H4 (cell line): ENCODE results near the gene SRPK1. TPM values are rescaled to one million over a fixed set of nuclear protein-coding genes. Genes with fewer than 3 reads are reported as not detected.

Source experiments
- DNase-seq: peaks from one replicate; pipeline ENCODE4 v3.0.0-alpha.2; 2015; ENCODE audit warnings: low spot score
- total RNA-seq: library from RNA; depleted of rRNA; stranded (reverse); fragments of >200 nt; shearing (Covaris generic); gene quantifications from 2 replicates; pipeline ENCODE4 v1.2.3, GENCODE V29; 2014

Gene SRPK1
- total RNA-seq, 1 experiment from 2014 or later = 61.0 TPM

DNA sequence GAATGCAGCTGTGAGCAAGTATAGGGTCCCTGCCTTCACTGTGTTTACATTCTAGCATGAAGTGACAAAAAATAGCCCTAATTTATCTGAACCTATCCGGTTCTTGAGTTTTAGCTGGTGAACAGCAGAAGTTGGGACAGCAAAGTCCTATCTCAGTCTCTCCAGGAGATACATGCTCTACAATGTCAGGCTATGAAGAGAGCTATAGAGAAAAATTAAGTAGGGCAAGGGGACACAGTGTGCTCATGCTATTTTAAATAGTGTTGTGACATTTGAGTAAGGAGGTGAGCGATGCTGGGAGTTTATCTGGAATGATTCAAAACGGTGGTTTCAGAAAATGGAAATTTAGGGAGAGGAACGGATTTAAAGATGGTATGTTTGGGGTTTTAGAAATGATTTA, 20.4 kb downstream of the SRPK1 start:
- DNase-seq = no peak

DNA sequence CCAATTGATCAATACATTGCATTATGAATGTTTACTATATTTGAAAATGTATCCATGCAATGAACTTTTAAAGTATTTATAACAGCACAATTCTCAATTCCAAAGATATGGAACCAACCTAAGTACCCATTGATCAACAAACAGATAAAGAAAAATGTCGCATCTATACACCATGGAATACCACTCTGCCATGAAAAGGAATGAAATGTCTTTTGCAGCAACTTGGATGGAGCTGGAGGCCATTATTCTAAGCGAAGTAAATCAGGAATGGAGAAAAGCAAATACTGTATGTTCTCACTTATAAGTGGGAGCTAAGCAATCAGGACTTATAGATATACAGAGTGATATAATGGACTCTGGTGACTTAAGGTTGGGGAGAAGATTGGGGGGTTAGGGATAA, 22.9 kb downstream of the SRPK1 start:
- DNase-seq = no peak

DNA sequence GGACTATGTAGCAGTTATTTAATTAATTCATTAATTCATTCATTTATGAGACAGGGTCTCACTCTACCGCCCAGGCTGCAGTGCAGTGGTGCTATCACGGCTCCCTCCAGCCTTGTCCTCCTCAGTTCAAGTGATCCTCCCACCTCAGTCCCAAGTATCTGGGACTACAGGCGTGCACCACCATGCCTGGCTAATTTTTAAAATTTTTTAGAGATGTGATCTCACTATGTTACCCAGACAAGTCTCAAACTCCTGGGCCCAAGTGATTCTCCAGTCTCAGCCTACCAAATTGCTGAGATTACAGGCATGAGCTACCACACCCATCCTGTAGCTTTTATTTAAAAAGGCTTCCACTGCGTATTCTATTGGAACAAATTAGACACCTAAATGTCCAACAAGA, 23.4 kb downstream of the SRPK1 start:
- DNase-seq = no peak

DNA sequence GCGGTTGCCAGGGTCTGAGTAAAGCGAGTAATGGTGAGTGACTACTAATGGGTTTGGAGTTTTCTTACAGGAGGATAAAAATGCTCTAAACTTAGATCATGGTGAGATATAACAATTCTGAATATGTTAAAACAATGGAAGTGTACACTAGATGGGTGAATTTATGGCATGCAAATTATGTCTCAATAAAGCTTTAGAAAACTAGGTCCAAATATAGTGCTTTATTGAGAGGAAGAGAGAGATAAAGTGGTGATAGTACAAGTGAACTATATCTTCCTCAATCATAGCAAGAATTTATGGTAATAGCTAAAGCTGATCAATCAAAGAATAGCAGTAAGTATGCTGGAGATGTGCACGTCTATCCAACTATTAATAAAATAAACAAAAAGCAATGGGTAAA, 23.9 kb downstream of the SRPK1 start:
- no peak for DNase-seq

DNA sequence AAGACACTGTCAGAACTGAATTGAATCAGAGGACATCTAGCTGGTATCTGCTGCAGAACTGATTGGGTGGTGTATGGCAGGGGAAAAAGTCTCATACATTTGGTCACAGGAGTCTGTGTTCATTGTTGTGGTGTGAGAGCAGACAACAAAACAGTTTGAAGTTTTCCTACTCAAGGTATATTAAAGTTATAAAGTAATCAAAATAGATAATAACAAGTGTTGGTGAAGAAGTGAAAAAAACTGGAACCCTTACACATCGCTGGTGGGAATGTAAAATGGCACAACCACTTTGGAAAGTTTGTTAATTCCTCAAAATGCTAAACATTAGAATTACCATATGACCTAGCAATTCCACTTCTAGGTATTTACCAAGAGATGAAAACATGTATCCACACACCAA, 24.7 kb downstream of the SRPK1 start:
- DNase-seq = no peak

DNA sequence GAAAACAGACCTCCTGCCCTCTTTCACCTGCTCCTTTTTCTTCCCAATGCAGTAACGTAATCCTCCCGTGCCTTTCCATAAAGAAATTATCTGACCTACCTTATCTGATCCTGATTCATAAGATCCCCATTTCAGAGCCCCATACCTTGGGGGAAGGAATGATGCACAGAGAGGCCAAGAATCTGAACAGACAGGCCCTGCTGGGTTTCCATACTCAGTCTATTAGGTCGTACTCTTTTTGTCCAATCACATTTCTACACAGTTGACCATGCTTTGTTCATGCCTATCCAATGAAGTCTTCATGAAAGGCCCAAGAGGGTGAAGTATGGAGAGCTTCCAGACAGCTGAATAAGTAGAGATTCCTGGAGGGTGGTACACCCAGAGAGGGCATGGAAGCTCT, 25.3 kb downstream of the SRPK1 start:
- no peak for DNase-seq

DNA sequence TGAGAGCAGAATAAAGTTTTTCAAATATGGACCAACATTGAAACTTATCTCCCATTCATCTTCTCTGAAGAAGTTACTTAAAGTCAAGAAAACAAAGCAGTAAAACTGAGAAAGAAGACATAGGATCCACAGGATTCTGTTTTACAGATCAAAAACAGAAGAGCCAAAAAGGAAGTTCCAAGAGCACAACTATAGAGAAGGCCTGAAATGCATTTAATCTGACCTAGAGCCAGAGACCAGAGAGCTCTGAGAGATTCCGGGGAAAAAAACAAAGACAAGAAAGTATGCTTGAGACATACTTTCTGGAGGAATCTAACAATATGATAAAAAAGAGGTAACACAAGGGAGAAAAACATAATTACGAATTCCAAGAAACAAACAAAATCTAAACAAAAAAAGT, 26.1 kb downstream of the SRPK1 start:
- DNase-seq = no peak

DNA sequence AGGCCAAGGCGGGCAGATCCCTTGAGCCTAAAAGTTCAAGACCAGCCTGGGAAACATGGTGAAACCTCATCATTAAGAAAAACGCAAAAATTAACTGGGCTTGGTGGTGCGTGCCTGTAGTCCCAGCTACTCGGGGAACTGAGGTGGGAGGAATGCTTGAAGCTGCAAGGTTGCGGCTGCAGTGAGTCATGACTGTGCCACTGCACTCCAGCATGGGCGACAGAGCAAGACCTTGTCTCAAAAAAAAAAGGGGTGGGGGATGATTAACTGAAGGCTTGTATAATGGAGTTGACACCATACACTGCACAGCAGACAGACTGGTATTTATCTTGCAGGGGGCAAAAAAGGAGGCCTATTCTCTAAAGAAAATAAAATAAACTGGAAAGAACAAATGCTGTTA, 27.7 kb downstream of the SRPK1 start:
- DNase-seq = no peak

DNA sequence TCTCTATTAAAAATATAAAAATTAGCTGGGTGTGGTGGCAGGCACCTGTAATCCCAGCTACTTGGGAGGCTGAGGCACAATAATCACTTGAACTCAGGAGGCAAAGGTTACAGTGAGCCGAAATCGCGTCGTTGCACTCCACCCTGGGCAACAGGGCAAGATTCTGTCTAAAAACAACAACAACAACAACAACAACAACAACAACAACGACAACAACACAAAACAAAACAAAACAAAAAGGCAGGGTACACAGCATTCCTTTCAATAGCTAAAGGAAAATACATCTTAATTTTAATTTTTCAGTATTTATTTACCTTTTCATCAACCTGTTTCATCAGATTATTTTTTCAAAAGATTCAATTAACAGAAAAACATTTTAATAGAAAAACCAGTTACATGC, 28.4 kb downstream of the SRPK1 start:
- no peak for DNase-seq

DNA sequence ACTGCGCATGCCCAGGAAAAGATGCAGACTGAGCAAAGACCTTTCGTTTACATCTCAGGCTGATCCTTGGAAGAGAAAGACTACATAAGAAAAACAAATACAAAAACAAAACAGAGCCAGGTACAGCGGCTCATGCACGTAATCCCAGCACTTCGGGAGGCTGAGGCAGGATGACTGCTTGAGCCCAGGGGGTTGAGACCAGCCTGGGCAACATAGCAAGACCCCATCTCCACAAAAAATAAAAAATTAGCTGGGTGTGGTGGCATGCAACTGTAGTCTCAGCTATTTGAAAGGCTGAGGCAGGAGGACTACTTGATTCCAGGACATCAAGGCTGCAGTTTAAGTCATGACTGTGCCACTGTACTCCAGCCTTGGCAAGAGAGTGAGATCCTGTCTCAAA, 41.7 kb downstream of the SRPK1 start:
- no peak for DNase-seq

DNA sequence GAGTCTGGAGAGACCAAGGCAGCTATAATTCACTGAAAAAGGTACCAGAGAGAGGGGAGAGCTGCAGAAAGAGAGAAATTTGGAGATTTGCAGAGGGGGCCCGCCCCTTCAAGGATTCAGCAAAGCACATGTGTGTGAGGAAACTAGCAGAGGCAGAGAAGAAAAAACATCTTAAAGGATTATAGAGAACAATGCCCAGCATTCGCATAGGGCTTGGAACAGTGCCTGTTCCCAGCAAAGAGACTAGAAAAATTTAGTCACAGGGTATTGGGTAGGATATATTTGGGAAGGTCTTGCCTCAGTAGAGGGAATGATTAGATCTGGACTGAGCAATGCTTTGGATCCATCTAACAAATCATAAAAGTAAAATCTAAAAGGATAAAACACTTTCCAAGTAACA, 44.0 kb downstream of the SRPK1 start:
- no peak for DNase-seq

DNA sequence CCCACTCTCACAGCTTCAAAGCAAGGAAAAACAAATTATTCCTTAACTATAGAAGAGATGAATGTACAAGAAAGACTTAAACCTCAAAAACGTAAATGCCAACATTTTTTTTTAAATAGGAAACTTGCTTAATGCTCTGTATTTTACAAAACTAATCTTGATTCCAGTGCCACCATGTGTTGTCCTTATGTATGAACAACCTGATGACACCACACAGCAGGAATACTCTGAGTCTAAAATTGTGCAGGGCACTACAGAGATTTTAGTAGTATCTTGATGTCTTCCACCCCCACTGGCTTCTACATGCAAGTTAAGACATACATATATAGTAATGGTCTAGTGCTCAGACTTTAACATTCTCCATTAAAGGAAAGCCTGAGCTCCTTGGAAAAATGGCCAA, 46.2 kb downstream of the SRPK1 start:
- DNase-seq = no peak

DNA sequence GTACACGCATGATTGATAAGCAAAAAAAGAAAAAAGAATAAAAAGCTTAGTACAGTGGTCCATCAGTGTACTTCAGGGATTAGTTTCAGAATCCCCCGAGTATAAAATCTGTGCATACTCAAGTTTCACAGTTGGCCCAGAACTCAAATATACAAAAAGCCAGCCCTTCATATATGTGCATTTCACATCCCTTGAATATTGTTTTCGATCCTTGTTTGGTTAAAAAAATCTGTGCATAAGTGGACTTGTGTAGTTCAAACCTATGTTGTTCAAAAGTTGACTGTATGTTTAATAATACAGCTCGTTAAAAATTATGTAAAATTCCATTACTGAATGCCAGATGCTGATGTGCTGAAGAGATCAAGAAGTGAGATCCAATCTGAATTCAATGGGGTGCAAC, 61.5 kb downstream of the SRPK1 start:
- DNase-seq = no peak

DNA sequence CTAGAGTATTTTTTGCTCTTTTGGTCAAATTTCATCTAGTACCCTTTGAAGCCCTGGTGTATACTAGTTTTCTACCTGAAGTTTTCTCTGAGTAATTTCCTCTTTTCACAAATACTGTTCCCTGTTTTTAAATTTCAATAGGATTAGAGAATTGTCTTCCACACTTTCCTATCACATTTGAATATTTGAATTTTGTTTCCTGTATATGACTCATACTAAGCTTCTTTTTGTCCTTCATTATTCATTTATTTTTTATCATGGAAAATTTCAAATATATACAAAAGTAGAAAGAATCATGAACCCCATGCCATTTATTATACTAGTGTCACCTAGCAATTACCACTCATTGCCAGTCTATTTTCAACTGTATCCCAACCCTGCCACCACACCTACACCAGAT, 63.0 kb downstream of the SRPK1 start:
- DNase-seq = no peak

DNA sequence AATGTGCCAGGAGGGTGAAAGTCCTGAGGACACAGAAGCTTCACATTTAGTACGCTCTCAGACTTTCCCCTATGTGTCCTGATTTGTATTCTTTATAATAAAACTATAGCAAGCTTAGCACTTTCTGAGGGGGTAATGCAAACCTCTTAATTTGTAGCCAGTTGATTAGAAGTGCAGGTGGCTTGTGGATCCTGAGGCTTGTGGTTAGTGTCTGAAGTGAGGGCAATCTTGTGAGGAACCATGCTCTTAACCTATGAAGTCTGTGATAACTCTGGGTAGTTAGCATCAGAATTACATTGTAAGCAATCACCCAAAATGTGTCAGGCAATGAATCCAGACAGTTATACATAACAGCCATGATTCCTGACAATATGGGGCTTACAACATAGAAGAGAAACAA, 64.6 kb downstream of the SRPK1 start:
- no peak for DNase-seq

DNA sequence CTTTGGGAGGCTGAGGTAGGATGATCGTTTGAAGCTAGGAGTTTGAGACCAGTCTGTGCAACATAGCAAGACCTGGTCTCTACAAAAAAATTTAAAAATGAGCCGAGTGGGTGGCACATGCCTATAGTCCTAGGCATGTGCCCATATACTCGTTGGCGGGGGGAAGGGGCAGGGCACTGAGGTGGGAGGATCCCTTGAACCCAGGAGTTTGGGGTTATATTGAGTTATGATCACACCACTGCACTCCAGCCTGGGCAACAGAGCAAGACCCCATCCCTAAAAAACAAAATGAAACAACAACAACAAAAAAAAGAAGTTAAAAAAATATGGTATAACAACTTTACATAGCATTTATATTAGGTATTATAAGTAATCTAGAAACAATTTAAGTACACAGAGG, 67.9 kb downstream of the SRPK1 start:
- DNase-seq = no peak

DNA sequence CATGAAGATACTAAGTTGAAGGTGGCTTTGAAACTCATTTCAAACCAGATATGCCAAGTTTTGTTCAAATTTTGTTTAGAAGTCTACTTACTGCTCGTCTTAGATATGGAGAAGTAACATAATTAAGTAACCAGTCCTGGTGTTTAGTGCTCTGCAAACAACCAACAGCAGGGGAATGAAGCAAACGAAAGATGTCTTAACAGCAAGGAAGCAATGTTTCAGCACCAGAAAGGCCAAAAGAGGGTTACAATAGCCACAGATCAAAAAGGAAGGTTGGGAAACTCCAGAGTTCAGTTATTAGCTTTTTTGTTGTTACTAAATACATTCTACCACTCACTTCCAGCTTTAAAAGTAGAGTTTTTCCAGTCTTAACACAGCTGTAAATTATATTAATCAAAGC, 70.7 kb downstream of the SRPK1 start:
- no peak for DNase-seq

DNA sequence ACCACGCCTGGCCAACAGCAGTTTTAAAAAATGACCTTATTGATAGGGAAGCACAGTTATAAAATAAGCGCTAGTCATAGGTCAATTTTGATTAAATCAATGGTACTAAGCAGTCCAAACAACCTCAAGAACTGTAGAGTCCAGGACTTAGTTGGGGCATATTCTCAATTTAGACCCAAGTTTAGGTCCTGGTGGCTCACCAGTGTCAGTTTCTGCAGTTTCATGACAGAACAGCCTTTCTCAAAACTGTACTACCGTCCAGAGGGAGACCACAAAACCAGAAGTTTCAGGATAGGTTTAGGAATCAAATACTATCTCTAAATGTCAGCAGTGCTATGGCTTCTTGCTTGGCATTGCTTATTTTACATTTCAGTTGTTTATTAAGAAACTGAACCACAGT, 76.6 kb downstream of the SRPK1 start:
- DNase-seq = no peak

DNA sequence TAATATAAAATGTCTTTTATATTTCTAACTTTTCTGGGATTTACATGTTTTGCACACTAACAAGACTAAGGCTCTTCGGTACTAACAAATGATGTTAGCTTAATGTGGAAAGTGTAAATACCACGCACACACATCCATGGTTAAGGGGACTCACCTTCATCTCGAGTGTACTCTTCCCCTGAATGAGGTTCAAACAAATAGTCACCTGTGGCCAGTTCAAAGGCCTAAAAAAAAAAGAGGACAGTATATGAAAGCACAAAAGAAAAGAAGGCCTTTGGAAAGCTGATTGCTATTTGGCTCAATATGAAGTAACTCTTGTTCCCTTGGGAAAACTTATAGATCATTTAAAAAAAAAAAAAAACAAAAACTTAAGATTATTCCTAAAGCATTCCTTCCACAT, 78.5 kb downstream of the SRPK1 start:
- DNase-seq = no peak

DNA sequence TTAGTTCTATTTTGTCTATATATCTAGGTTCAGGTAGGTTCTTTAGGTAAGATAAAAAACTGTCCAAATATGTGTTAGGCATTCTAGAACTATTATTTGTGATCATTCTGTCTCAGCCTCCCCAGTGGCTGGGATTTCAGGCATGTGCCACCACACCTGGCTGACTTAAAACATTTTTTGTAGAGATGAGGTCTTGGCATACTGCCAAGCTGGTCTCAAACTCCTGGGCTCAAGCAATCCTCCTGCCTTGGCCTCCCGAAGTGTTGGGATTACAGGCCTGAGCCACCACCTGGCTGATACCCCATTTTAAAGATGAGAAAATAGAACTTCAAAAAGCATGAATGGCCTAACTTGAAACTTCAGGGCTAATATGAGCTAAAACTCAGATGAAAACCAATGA, 81.9 kb downstream of the SRPK1 start:
- no peak for DNase-seq

DNA sequence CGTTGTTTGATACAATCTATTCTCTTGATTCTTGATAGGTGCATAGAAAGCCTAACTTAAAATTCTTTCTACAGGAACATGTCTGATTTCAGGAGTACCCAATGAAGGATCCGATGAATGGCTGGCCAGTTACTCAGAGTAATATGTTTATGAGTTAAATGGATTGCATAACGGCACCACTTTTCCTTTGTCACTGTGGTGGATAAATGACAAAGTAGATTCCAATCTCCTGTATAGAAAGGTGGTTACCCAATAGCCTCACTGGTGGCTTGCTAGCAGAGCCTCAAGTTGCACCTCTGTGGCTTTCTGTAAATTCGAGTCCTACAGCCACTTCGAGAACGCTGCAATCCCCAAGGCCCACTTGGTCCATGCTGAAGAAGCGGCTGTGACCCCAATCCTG, 87.4 kb downstream of the SRPK1 start:
- peak; percentile 85 for DNase-seq

DNA sequence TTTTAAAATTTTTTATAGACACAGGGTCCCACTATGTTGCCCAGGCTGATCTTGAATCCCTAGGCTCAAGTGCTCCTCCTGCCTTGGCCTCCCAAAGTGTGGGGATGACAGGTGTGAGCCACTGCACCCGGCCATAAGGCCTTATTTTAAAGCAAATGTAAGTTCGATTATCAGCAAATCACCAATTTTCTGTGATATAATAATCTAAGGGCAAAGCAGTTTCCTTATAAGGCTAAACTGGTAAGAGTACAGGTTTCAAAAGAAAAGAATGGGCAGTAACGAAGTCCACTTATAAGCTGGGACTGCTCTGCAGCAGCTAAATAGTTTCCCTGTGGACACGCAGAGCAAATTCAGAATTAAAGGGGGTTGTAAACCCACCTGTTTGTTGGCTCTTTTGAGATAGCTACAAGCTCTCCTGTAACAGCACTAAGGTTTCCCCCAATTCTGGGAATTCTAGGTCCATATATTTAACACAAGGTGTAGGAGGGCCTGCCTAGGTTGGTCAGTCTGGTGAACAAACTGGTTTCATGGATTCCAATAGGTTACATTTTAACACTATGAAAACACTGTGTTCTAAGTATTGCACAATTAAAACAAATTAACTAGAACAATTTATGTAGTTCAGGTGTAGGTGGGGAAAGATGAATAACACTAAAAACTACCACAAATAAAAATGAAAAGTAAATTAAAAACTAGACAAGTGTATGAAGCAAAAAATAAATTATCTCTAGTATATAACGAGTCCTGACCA, 89.5 kb downstream of the SRPK1 start:
- no peak for DNase-seq

DNA sequence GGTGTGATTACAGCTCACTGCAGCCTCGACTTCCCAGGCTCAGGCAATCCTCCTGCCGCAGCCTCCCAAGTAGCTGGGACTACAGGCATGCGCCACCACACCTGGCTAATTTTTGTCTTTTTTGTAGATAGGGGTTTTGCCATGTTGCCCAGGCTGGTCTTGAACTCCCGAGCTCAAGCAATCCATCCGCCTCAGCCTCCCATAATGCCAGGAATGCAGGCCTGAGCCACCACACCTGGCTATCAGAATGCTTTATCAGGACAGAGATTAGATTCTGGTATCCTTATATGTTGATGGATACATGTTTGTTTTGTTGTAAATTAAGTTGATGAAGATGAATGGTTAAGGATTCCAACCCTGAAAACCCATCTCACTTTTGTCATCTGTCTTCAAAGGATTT, 91.6 kb downstream of the SRPK1 start:
- no peak for DNase-seq

DNA sequence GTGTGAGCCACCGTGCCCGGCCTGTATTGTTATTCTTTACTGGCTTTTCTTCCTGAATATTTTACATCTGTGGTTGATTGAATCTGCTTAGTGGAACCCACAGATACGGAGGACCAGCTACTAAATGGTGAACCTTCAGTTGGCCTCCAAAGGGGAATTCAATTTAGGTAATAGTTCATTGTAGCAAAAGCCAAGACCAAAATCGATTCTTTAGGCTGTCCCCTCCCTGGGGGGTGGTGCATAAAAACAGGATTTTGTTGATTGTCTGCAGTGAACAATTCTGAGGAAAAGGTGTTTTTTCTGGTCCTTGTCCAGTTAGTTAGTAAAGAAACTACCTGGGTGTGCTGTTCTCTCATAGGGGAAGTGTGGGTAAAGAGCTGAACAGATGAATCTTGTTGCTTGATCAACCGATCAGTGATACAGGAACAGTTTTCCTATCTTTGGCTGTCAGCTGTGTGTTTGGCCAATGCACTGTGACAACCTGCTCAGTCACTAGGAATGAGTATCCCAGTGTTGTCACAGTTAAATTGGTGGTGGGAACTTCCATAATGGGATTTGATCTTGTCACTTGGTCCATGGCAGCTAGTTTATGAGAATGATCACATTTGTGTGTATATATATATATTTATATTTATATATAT, 96.2 kb downstream of the SRPK1 start:
- DNase-seq = no peak
